GM18526 (cell line): ENCODE data around the gene LZTFL1.

ENCODE experiments used
- POLR2A ChIP-seq: IDR thresholded peaks from 3 replicates; pipeline ENCODE4 v1.6.1; 2011; ENCODE audit not compliant: insufficient read length; ENCODE audit errors: extremely low read depth

The LZTFL1 gene

GRCh38 chr3:45830121-45830520, 11.8 kb downstream of the LZTFL1 start:
- TF ChIP-seq POLR2A = no peak

- TF ChIP-seq POLR2A = no peak
Observed at GRCh38 chr3:45826908-45827307, 15.0 kb downstream of the LZTFL1 start.

- no peak for TF ChIP-seq POLR2A
Observed at GRCh38 chr3:45826321-45826720, 15.6 kb downstream of the LZTFL1 start.

- no peak for TF ChIP-seq POLR2A
Observed at GRCh38 chr3:45821127-45821526, 20.8 kb downstream of the LZTFL1 start.

GRCh38 chr3:45819543-45819942, 22.4 kb downstream of the LZTFL1 start:
- no peak for TF ChIP-seq POLR2A

- no peak for TF ChIP-seq POLR2A
Observed at GRCh38 chr3:45817831-45818522, 23.9 kb downstream of the LZTFL1 start.

GRCh38 chr3:45816544-45816943, 25.4 kb downstream of the LZTFL1 start:
- no peak for TF ChIP-seq POLR2A

- no peak for TF ChIP-seq POLR2A
Observed at GRCh38 chr3:45814322-45814721, 27.6 kb downstream of the LZTFL1 start.

- TF ChIP-seq POLR2A = no peak
Observed at GRCh38 chr3:45807681-45808540, 34.0 kb downstream of the LZTFL1 start.

- TF ChIP-seq POLR2A = no peak
Observed at GRCh38 chr3:45807133-45807532, 34.8 kb downstream of the LZTFL1 start.

- no peak for TF ChIP-seq POLR2A
Observed at GRCh38 chr3:45806072-45806471, 35.8 kb downstream of the LZTFL1 start.

- TF ChIP-seq POLR2A = no peak
Observed at GRCh38 chr3:45803252-45803935, 38.5 kb downstream of the LZTFL1 start.

- TF ChIP-seq POLR2A = no peak
Observed at GRCh38 chr3:45802146-45802545, 39.8 kb downstream of the LZTFL1 start.

- TF ChIP-seq POLR2A = no peak
Observed at GRCh38 chr3:45800611-45801010, 41.3 kb downstream of the LZTFL1 start.

GRCh38 chr3:45799586-45799985, 42.3 kb downstream of the LZTFL1 start:
- no peak for TF ChIP-seq POLR2A

GRCh38 chr3:45798034-45798433, 43.9 kb downstream of the LZTFL1 start:
- TF ChIP-seq POLR2A = no peak

GRCh38 chr3:45796902-45797637, 44.8 kb downstream of the LZTFL1 start:
- no peak for TF ChIP-seq POLR2A
